ENCODE results near the gene SLC12A6.

GRCh38 chr15:34311563-34311962 lies 26.0 kb downstream of the SLC12A6 start:
- no peak for TF ChIP-seq CTCF (IDR thresholded peaks at IDR 0.05)
- TF ChIP-seq POLR2A (IDR thresholded peaks at IDR 0.05) = no peak
